Fibroblast of skin of left quadriceps (primary cell): Measurements from ENCODE around the gene TNS3.

Experiments used
- DNase-seq, 2 experiments: peaks; one replicate each; pipeline ENCODE4 v3.0.0-alpha.2; 2013; ENCODE audit warnings: low read depth in 2 of 2

Gene TNS3

DNA sequence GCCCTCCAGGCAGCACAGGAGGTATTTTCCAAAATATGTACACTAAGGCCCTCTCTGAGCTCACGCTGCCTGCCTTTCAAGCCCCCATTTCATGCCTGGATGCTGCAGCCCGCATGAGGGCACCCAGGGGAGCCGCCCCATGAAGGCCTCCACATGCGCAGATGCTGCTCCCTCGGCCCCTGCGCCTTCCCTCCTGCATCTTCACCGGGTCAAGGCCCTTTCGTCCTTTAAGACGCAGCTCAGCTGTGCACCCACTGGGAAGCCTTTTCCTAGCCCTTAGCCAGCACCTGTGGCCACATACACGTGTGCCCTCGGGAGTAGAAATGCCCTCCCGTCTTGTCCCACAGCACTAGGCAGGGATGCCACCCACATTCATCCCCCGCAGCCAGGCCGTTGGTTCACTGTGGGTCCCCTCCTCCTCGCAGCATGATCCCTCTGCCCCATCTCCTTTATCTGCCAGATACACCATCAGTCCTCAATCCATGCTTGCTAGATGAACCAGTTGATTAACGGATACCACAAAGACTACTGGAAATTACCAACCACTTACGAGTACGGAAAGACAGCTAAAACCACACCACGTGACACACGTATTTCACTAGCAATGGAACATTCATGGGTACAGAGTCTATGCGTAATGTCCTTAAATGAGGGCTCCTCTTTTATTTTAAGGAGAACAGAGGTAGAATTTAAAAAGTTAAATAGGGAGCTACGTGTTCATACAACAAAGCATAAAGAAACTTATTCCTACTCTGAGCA, 278.0 kb downstream of the TNS3 start:
- DNase-seq, result no peak

DNA sequence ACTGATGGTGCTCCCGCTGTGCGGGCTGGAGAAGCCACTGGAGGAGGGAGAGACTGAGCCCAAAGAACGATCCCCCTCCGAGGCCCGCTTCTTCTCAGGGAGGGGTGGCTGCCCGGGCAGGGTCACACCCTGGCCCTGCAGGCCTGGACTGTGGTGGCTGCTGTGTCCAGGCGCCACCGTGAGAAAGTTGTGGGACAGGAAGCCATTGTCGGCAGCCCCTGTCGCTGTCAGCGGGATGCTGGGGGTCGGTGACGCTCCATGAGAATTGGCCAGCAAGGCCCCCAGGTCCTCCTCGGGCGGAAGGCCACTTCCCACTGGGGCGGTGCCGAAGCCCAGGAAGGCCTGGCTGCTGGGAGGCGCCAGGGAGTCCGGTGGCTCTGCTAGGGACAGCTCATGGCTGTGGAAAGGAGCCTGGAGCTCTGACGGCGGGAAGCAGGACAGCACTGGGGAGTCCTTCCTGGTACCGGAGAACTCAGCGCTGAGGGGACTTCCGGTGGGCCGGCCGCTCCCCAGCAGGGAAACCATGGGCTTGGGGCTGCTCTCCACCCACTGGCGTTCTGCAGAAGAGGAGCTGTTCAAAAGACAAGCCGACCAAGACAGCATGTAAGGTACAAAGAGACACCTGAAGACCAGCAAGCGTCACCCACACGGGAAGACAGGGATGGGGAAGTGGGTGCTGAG, 278.8 kb downstream of the TNS3 start:
- no peak for DNase-seq

DNA sequence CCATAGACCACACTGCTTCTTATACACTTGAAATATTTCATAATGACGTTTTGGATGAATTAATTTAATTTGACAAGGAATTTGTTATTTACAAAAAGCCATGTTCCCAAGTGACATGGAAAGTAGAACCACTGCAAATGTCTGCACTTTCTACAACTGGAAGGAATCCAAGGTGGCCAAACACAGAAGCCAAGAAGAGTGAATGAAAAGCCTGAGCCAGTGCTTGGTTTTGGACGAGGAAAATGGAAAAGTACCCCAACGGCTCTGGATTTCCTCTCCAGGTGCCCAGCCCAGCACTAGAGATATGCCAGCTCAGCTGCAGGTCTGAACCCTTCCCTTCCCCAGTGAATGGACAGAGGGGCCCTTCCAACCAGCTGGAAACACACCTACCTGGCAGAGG, 279.4 kb downstream of the TNS3 start:
- no peak for DNase-seq

DNA sequence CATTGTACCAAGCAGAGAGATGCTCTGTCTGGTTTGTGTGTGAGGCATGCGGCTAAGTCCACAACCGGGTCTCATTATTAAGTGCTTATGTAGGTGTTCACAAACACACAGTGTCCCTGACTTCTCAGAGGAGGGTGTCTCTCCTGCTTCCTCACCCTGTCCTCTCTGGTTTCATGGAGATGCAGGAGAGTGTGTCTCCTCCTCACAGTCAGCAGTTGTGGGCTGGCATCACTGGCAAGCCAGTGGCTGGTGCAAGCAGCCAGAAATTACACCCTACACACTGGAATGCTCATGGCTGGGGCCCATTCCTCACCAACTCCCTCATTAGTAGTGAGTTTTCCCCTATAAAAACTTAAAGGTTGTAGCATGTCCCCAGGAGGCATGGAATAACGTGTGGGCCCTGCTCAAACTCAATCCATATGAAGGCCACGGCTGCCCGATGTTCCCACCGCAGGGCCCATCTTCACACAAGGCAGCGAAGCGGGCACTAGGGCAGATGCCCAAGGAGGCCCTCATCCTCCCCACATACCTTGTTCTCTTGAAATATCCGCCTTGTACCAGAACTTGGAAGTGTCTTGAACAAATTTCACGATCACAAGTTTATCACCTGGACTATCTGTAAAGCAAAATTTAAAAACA, 280.1 kb downstream of the TNS3 start:
- no peak for DNase-seq

DNA sequence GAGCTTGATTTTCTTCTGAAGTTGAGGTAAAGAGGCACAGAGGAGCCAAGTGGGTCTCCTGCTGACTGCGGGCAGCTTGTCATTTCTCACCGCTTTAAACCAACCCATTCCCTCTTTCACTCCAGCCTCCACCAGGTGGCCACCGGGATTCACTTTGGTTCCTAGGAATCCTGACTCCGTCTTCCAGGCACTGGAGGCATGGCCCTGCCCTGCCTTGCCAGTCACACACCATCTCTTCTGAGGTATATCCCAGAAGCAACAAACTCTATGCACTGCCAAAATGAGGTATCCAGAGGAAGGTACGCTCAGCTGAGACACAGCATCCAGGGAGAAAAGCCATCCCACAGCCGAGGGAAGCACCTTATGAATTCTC, 280.8 kb downstream of the TNS3 start:
- DNase-seq, result no peak

DNA sequence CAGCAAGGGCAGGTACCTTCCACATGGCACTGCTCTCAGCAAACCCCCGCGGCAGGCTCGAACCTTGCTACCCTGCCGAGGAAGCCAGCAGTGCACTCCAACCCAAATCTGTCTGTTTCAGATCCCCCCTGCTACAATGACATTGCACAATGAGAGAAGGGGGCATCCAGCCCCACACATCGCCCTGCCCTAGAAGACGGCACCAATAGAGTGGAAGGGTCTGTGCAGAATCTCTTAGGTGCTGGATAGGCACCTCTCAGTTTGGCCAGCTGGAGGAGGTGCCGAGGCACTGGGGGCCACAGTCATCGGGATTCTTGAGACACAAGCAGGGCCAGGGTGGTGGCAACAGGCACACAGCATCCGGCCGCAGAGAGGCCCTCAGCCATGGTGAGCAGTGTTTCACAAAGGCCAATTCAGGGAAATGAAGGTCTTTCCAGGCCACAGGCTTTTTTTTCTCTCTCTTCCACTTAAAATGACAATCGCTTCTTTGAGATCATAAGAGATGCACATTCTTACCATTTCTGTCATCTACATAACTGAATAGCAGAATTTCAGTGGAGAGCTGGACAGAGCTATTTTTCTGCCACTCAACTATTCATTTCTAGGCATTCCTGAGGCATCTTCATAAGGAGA, 281.3 kb downstream of the TNS3 start:
- no peak for DNase-seq

DNA sequence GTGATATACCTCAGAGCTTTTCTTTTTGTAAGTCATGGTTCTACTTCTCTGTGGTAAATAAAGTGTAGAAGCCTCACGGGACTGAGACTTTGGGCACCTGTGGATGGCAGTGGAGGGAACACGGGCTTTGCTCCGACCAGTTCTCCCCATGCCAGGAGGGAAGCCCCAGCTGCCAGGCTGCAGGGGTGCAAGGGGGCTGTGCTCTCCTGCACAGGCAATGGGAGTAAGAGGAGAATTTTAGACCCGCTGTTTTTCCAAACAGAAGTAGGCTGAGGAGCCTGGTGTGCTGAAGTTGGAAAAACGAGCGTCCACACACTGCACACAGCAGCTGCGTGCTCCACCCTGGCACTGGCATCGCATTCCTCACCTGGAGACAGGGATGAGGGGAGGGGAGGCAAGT, 282.4 kb downstream of the TNS3 start:
- no peak for DNase-seq

DNA sequence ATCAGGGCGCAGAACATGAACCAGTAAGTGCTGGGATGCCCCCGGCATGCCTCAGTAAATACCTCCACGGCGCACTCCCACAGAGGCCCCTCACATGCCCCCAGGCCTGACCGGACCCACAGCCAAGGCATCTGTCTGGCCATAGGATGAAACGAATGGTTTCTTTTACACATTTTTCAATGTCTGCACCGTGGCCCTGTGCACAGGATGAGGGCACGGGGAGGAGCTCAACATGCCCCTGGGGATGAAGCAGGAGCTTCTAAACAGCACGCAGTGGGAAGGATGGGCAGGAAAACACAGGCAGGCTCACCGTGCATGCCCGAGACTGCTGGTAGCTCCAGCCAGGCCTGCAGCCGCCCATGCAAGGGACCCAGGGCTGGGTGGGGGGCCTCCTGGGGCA, 283.3 kb downstream of the TNS3 start:
- no peak for DNase-seq

DNA sequence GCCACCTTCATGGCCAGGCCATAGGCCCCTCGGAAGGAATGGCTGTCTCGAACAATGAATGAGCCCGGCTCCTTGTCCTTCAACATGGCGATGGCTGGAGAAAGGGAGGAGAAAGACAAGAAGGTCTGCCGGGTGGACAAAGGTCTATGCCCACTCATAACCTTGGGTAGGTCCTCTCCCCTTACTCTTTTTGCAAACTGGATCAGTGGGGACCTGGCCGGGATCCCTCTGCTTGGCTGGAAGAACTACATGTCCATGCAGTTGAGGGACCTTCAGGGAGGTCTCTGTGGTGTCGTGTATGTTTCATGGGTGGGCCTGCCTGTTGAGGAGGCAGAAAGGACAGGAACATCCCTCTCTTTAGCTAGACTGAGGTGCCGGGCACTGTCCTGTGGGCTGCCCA, 284.8 kb downstream of the TNS3 start:
- no peak for DNase-seq

DNA sequence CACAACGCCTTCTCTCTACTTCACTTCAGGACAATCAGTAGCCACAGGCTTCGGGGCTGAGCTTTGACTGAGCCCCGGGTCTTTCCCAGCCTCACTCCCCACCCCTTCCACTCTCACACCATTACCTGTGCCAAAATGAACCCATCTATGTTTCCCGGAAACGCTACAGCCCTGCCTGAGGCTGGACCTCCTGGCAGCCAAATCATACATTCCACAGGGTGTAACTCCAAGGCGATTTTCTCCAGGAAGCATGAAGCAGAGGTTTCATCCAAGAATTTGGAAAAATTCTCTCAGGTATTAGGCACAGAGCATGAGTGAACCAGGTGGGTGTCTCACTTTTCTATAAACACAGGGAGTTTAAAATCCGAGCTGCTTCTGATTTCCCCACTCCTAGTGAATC, 286.3 kb downstream of the TNS3 start:
- DNase-seq, result no peak

DNA sequence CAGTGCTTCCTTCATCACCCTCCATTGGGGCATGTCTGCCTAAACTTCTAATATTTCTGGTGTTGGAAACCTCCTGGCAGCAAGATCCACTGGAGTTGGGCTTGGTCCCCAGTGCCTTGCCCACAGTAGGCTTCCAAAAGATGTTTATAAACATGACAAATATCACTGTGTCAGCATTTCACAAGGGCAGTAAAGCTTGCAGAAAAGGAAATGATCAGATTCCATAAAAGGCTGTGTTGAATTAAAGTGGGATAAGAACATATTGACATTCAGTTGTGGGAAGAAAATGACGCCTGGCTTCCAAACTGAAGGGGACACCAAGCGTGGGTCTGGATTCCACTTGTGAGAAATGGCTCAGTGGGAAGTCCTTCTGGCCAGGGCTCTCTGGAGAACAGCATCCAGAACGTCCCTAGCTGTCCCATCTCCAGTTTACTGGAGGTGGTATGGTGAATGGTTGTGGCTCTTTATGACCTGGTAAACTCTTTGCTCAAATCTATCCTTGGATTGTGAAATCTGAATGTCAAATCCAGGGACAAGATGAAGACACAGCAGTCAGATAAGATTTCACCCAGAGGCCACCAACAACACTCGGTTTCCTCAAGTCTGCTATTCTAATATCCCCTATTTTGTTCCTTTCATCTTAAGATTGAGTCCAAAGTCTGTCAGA, 287.2 kb downstream of the TNS3 start:
- no peak for DNase-seq

DNA sequence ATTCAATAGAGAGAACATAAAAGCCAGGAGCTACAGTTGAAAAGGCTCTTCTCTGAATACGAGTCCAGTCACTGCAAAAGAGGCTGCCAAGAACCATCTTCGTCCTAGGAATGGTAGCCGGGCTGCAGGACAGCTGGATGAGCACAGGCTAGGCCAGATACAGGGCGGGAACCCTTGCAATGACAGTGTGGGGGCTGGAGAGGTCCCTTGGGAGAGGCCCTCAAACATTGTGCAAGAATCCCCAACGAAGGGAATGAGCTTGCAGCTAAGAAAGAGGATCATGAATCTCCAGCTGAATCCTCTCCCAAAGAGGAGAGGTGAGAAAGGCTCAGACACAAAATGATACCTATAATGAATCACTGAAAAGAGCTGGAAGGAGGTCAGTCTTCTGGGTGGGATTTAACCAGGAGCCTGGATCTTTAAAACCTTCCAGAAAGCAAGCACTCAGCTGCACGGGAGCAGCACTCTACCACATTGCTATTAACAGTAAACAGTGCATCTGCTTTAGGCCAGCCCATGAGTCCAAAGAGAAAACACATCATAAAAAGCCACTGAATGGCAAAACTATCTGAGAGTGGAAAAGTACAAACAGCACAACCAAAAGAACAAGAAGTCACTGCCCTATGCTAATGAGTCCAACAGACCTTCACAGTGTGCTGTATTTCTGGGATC, 287.9 kb downstream of the TNS3 start:
- no peak for DNase-seq

DNA sequence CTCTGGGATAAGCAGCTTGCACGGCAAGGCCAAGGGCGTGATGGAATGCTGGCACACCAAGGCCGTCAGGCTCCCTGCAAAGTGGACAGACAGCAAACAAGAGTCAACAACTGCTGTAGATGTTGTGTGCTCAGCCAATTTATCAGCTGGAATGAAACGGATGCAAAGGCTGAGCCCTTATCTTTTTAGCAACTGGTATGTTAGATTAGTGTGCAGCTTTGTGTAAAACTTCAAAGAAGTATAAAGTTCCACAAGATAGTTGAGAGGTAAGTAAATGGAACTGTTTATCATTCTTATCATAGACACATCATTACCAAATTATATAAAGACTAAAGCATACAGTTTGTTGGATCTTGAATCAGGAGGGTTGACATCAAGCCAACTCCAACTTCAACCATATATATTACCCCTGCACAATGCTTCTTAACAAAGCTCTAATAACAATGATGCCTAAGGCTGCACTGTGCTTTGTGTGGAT, 289.0 kb downstream of the TNS3 start:
- DNase-seq, result no peak

DNA sequence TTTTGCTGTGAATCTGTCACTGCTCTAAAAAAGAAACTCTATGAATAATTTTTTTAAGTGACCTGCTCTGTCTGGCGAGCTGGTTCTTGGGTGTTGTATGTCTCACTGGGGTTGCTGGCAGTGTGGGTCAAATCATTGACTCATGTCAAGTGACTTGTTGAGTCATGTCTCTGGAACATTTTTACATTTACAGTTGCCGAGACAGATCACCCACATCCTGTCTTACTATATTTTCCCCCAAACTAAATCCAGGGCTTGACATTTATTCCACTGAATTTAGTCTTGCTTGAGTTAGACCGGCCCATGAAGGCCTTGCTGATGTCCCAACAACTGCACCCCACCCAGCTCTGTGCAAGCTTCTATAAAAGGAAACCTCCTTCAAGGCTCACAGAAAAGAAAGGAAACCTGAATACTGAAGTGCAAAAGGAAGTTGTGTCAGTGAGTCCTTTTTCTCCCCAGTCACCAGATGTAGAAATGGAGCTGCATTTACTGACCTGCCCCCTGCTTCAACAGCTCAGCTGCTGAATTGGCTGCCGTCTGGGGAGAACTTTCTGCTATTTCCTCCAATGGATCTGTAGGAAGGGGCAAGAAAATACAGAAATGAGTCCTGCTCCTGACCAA, 290.3 kb downstream of the TNS3 start:
- peak; percentile 52 to 57 for DNase-seq

DNA sequence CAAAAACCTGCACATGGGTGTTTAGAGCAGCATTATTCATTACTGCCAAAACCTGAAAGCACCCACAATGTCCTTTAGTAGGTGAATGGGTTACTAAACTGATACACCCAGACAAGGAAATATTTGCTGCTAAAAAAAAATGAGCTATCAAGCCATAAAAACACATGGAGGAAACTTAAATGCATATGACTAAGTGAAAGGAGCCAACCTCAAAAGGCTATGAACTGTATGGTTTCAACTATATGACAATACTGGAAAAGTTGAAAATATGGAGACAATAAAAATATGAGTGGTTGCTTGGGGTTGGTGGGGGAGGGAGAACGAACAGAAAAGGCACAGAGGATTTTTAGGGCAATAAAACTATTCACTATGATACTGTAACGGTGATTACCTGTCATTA, 291.0 kb downstream of the TNS3 start:
- DNase-seq, result no peak

DNA sequence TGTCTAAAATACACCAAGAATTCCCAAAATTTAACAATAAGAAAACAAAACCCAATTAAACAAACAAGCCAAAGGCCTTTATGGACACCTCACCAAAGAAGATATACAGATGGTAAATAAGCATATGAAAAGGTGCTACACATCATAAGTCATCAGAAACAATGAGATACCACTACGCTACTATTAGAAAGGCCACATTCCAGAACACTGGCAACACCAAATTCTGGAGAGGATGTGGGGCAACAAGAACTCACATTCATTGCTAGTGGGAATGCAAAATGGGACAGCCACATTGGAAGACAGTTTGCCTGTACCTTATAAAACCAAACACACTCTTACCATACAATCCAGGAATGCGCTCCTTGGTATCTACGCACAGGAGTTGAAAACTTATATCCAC, 291.4 kb downstream of the TNS3 start:
- DNase-seq, result no peak

DNA sequence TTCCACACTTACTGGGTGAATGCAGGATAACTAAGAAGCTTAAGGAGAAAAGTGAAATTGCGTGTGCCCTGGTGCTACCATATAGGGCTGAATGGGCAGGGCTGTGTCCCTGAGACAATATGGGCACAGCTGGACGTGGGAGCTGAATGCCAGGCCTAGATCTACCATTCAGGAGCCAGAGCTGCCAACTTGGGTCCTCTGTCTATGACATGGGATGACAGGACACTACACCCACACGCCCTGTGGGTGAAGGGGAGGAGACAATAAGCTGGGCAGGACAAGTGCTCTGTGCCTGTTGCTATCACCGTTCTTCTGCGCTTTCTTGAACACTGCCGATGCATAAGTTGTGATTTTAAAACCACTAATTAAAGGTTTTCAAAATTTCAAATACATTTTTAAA, 293.9 kb downstream of the TNS3 start:
- no peak for DNase-seq

DNA sequence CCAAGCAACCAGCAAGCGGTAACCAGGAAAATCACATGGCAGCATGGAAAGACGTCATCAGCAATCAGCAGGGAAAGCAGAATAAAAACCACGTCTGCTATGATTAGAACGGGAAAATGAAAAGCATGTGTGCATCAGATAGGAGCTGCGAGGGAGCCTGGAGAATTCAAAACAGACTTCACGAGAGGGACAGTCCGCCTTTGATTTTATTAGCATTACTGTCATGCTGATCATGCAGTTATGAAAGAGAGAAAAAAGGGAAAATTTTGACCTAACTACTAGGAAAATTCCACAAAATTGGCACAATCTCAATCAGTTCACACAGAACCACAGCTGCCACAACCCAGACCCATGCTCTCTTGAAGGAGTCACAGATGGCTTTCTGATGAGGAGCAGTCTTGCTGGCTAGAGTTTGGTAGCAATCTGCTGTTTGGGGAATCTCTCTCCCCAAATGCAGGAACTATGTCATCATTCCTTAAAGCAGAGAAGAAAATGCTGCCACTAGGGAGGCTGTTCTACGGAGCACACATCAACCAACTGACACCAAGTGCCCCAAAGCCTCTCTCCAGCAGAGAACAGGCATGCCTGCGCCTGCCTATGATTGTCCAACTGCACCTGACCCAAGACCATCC, 295.9 kb downstream of the TNS3 start:
- DNase-seq, result peak; percentile 89 to 92

DNA sequence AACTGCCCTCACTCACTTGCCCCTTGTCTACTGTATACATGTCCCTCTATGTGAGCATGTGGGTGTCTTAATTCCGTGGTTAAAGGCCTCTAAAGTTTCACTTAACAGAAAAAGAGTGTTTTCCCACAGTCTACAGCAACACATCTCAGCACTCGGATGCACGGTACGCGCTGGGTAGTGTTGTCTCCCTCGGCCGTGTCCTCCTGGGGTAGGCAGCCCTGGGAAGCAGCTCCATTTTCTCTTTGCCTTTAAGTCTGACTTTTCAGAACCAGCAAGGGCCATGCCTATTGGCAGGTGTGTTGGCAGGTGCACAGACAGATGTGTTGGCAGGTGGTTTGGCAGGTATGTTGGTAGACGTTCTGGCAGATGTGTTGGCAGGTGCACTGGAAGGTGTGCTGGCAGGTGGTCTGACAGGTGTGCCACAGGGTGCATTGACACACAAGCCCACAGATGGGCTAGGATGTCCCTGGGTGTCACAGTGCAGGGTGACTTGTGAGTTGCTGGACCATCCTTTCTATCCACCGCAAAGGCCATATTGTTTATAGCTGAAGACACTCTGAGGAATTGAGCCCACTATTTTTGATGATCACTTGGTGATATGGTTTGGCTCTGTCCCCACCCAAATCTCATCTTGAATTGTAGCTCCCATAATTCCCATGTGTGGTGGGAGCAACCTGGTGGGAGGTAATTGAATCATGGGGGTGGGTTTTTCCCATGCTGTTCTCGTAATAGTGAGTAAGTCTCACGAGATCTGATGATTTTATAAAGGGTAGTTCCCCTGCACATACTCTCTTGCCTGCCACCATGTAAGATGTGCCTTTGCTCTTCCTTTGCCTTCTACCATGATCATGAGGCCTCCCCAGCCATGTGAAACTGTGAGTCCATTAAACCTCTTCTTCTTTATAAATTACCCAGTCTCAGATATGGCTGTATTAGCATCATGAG, 296.9 kb downstream of the TNS3 start:
- no peak for DNase-seq
